ENCODE results near the gene DEPDC5.

DEPDC5 gene

DNA sequence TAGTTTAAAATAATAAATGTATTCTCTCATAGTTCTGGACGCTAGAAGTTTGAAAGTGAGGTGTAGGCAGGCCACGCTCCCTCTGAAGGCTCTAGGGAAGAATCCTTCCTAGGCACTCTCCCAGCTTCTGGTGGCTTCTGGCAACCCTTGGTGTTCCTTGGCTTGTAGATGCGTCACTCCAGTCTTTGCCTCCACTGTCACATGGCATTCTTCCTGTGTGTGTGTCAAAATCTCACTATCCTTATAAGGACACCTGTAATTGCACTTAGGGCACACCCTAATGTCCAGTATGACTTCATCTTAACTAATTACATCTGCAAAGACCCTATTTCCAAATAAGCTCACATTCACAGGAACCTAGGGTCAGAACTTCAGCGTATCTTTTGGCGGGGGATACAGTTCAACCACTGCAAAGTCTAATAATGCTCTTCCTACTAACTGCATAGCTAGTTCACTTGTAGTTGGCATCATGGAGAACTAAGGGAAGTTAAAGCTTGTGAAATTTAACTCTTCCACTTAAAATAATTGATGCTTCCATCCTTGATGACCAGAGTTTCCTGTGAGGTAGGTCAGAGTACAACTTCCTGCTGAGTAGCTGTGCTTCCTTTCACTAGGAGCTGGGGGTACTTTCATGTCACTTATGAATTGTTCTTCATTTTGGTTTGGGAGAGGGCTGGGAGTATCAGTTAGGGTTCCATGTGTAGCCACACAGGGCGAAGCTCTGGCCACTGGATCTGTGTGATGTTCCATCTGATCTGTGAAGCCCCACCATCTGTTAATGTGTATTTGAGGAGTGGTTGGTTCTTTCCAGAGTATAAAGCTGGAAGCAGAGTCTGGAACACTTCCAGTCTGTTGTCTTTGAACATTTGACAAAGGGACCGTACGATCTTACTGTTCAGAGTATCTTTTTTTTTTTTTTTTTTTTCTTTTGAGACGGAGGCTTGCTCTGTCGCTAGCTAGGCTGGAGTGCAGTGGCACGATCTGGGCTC, 201.0 kb downstream of the DEPDC5 start:
- DNase-seq = no peak

DNA sequence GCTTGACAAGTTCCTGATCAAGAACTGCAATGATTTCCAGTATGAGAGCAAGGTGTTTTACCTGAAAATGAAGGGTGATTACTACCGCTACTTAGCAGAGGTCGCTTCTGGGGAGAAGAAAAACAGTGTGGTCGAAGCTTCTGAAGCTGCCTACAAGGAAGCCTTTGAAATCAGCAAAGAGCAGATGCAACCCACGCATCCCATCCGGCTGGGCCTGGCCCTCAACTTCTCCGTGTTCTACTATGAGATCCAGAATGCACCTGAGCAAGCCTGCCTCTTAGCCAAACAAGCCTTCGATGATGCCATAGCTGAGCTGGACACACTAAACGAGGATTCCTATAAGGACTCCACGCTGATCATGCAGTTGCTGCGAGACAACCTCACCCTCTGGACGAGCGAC, 202.5 kb downstream of the DEPDC5 start:
- DNase-seq = no peak

Measured in NCI-H2171 (cell line).